Caco-2 (cell line): ENCODE results near the gene ATP5F1C. TPM values are rescaled to one million over a fixed set of nuclear protein-coding genes. Genes with fewer than 3 reads are reported as not detected.

Experiments used
- BruUV-seq: library from RNA; stranded (reverse); fragments of 400-500 nt; replicated peaks from 2 replicates; lab custom pipeline; 2021; lab: Mats Ljungman, UMichigan
- CTCF ChIA-PET: fragments of 300-600 bp; sonication (Branson Sonifier 250); formaldehyde crosslinking; loops from one replicate; lab custom pipeline; 2022; ENCODE audit warnings: antibody characterized with exemption; lab: Charles Lee
- POLR2A ChIA-PET: fragments of 300-600 bp; sonication (Branson Sonifier 250); formaldehyde crosslinking; loops from one replicate; lab custom pipeline; 2022; ENCODE audit warnings: antibody characterized with exemption; lab: Charles Lee
- DNase-seq, 2 experiments: peaks; one replicate each; pipeline versions ENCODE4 v3.0.0 to v3.0.0-alpha.2; 2020 to 2022
- H3K27me3 ChIP-seq: replicated peaks from 2 replicates; pipeline ENCODE4 v1.6.0; 2011; ENCODE audit warnings: low read length; ENCODE audit not compliant: control insufficient read depth, insufficient read depth
- H3K36me3 ChIP-seq: 2 replicates; pipeline ENCODE4 v1.5.1; 2011; ENCODE audit warnings: low read length; ENCODE audit not compliant: control insufficient read depth, insufficient read depth
- H3K4me1 ChIP-seq: fragments of 250-450 bp; sonication (Bioruptor Pico); 2 replicates; pipeline ENCODE4 v1.5.1; 2020; ENCODE audit warnings: mild to moderate bottlenecking
- H3K4me3 ChIP-seq: 2 replicates; pipeline ENCODE4 v1.5.1; 2011; ENCODE audit warnings: low read depth, mild to moderate bottlenecking, control low read depth, low read length
- H3K9me3 ChIP-seq: fragments of 250-450 bp; sonication (Bioruptor Pico); 2 replicates; pipeline ENCODE4 v1.5.1; 2020; ENCODE audit warnings: mild to moderate bottlenecking, moderate library complexity
- H3K27ac Mint-ChIP-seq: one replicate; pipeline ENCODE4 v1.8.0; 2022; ENCODE audit warnings: mixed read lengths; ENCODE audit not compliant: unreplicated experiment
- H3K27me3 Mint-ChIP-seq: one replicate; pipeline ENCODE4 v1.8.0; 2022; ENCODE audit warnings: mixed read lengths; ENCODE audit not compliant: insufficient read depth, unreplicated experiment
- H3K36me3 Mint-ChIP-seq: one replicate; pipeline ENCODE4 v1.8.0; 2022; ENCODE audit warnings: mild to moderate bottlenecking, mixed read lengths; ENCODE audit not compliant: insufficient read depth, unreplicated experiment
- H3K4me1 Mint-ChIP-seq: one replicate; pipeline ENCODE4 v1.8.0; 2022; ENCODE audit warnings: low read depth, mixed read lengths; ENCODE audit not compliant: unreplicated experiment
- H3K4me3 Mint-ChIP-seq: one replicate; pipeline ENCODE4 v1.8.0; 2022; ENCODE audit warnings: mild to moderate bottlenecking, moderate library complexity, mixed read lengths; ENCODE audit not compliant: unreplicated experiment
- H3K9me3 Mint-ChIP-seq: one replicate; pipeline ENCODE4 v1.8.0; 2022; ENCODE audit warnings: mixed read lengths; ENCODE audit not compliant: unreplicated experiment
- intact Hi-C: fragments of 100-400 bp; cut with micrococcal nuclease; formaldehyde crosslinking; loops from one replicate; pipeline ENCODE4 v1.10.0; 2022; ENCODE audit not compliant: unreplicated experiment
- total RNA-seq: library from RNA; stranded (reverse); gene quantifications from 2 replicates; pipeline ENCODE4 v1.2.3, GENCODE V29; 2022
- TF ChIP-seq, protein P1 (sequence below), 2 experiments: fragments of 200-600 bp in 1 of 2; IDR thresholded peaks; 1 replicate in 1 of 2; 2 replicates in 1 of 2; pipeline versions ENCODE4 v1.5.1 to v1.8.0; 2011 to 2022; ENCODE audit warnings: antibody characterized with exemption in 1 of 2, control low read depth in 1 of 2, inconsistent platforms in 1 of 2, low read depth in 1 of 2, low read length in 1 of 2, mild to moderate bottlenecking in 1 of 2, moderate library complexity in 1 of 2; ENCODE audit not compliant: insufficient read depth in 1 of 2, severe bottlenecking in 1 of 2, unreplicated experiment in 1 of 2

The ATP5F1C gene
- total RNA-seq, 1 experiment from 2014 or later, result 568 TPM

DNA sequence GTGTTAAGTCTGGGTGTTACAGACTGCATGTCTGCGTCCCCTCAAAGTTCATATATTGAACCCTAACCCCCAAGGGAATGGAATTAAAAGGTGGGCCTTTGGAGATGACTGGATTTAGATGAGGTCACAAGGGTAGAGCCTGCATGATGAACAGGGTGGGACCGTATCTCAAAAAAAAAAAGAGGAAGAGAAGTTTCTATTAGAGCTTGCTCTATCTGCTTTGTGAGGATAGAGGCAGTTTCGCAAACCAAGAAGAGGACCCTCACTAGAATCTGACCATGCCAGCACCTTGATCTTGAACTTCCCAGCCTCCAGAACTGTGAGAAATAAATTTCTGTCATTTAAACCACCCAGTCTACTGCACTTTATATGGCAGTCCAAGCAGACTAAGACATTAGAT, 1.5 kb upstream of the ATP5F1C start:
- peaks cover 16% of the 10 kb centered on the region for H3K4me1 Mint-ChIP-seq
- POLR2A ChIA-PET, result no interaction called here
- peak overlapping the region; percentile 100; the same call in 1 of the 2 replicates for H3K4me3 ChIP-seq

DNA sequence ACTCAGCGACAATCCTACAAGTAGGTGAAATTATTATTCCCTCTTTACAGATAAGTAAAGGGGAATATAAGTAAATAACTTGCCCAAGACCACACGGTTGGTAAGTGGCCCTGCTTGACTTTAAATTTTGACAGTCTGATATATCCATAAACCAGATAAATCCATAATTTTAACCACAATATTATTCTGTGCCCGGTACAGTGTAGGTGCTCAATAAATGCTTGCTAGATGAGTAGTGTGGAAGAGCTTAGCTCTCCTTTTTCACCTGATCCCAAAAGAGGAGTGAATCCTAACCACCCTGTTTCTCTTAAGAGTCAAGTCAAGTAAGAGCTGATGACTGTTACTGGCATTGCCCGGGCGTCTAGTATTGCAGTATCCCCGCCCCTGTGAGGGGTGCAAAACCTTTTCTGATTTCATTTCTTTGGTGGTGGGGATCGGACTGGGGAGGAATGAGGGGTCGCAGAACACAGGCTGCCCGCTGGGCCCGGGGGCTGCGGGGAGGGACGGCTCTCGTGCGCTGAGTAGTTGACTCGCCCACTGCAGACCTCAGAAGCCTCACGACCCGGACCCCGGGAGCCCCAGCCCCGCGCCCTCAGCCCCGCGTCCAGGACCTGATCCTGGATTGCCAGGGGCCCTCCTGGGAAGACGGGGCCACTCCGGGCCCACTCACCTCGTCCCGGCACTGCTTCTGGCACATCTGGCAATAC, 674 bp upstream of the ATP5F1C start:
- POLR2A ChIA-PET, result interaction anchor here (0.5 to 2.8 kb wide), 9 partner anchors 13 to 560 kb away, joined by 3 to 45 read pairs (median 4); partner anchors contain the start of genes ITIH2 and TAF3
- intact Hi-C loops, result loop anchor here (5.0 kb wide), 1 partner anchor 85 kb away; the partner anchor contains the start of gene ITIH2

More for the DNA sequence above, 1.5 kb upstream of the ATP5F1C start:
- TF ChIP-seq, protein P1, sequence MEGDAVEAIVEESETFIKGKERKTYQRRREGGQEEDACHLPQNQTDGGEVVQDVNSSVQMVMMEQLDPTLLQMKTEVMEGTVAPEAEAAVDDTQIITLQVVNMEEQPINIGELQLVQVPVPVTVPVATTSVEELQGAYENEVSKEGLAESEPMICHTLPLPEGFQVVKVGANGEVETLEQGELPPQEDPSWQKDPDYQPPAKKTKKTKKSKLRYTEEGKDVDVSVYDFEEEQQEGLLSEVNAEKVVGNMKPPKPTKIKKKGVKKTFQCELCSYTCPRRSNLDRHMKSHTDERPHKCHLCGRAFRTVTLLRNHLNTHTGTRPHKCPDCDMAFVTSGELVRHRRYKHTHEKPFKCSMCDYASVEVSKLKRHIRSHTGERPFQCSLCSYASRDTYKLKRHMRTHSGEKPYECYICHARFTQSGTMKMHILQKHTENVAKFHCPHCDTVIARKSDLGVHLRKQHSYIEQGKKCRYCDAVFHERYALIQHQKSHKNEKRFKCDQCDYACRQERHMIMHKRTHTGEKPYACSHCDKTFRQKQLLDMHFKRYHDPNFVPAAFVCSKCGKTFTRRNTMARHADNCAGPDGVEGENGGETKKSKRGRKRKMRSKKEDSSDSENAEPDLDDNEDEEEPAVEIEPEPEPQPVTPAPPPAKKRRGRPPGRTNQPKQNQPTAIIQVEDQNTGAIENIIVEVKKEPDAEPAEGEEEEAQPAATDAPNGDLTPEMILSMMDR (IDR thresholded peaks at IDR 0.05; ENCODE audit: insufficient read depth in 1 of 2, low read depth in 1 of 2, low read length in 1 of 2, severe bottlenecking in 1 of 2, unreplicated experiment in 1 of 2), result no peak
- intact Hi-C loops, result loop anchor here (5.0 kb wide), 1 partner anchor 84 kb away; the partner anchor contains the start of gene ITIH2
- Histone ChIP-seq H3K27me3 (no peaks in the 10 kb centered on the region), H3K9me3 (no peaks in the 10 kb centered on the region), H3K36me3 (no peaks in the 10 kb centered on the region), H3K4me1 (peaks cover 8% of the 10 kb centered on the region; the same call in 1 of the 2 replicates)
- Mint-ChIP-seq H3K4me3 (no peak overlapping the region), H3K27me3 (no peaks in the 10 kb centered on the region), H3K36me3 (peaks cover 43% of the 10 kb centered on the region), H3K27ac (no peak overlapping the region), H3K9me3 (no peaks in the 10 kb centered on the region)
- BruUV-seq, result no TSS peak
- no peak for DNase-seq
- CTCF ChIA-PET, result no interaction called here

More for the DNA sequence above, 674 bp upstream of the ATP5F1C start:
- BruUV-seq, result TSS peak; percentile 58
- Mint-ChIP-seq H3K4me3 (no peak overlapping the region), H3K4me1 (peaks cover 19% of the 10 kb centered on the region), H3K27ac (no peak overlapping the region), H3K9me3 (no peaks in the 10 kb centered on the region), H3K36me3 (peaks cover 48% of the 10 kb centered on the region), H3K27me3 (no peaks in the 10 kb centered on the region)
- TF ChIP-seq, protein P1 (IDR thresholded peaks at IDR 0.05; ENCODE audit: insufficient read depth in 1 of 2, low read depth in 1 of 2, low read length in 1 of 2, severe bottlenecking in 1 of 2, unreplicated experiment in 1 of 2), result no peak
- CTCF ChIA-PET, result interaction anchor here (0.5 to 1.9 kb wide), 4 partner anchors 31 to 262 kb away, joined by 3 to 19 read pairs (median 8); partner anchors contain the start of gene TAF3
- Histone ChIP-seq H3K36me3 (no peaks in the 10 kb centered on the region), H3K27me3 (no peaks in the 10 kb centered on the region), H3K4me3 (peak overlapping the region; percentile 100), H3K9me3 (no peaks in the 10 kb centered on the region), H3K4me1 (peaks cover 8% of the 10 kb centered on the region; the same call in 1 of the 2 replicates)
- no peak for DNase-seq
